ACC112 (cell line): Measurements from ENCODE around the gene TSPAN14.

ENCODE experiments used
- H2AFZ ChIP-seq: fragments of 200-600 bp; sonication (generic); one replicate; pipeline ENCODE4 v1.6.0; 2017; ENCODE audit warnings: antibody characterized with exemption, low read length; ENCODE audit not compliant: unreplicated experiment
- H3K27ac ChIP-seq: fragments of 200-600 bp; sonication (generic); 2 replicates; pipeline ENCODE4 v1.5.1; 2014; ENCODE audit warnings: low read depth, mild to moderate bottlenecking, antibody characterized with exemption, low read length, moderate library complexity
- H3K27me3 ChIP-seq: fragments of 200-600 bp; sonication (generic); 2 replicates; pipeline ENCODE4 v1.6.1; 2014; ENCODE audit warnings: mild to moderate bottlenecking, antibody characterized with exemption, low read length, moderate library complexity, mixed read lengths; ENCODE audit not compliant: insufficient read depth
- H3K36me3 ChIP-seq: fragments of 200-600 bp; sonication (generic); 2 replicates; pipeline ENCODE4 v1.6.1; 2016; ENCODE audit warnings: mild to moderate bottlenecking, antibody characterized with exemption, low read length, moderate library complexity, mixed read lengths; ENCODE audit not compliant: insufficient read depth
- H3K4me1 ChIP-seq: fragments of 200-600 bp; sonication (generic); one replicate; pipeline ENCODE4 v1.6.1; 2016; ENCODE audit warnings: low read length, mixed read lengths; ENCODE audit not compliant: insufficient read depth, unreplicated experiment, control insufficient read depth
- H3K4me3 ChIP-seq: fragments of 200-600 bp; sonication (generic); 2 replicates; pipeline ENCODE4 v1.5.1; 2014; ENCODE audit warnings: mild to moderate bottlenecking, low read depth, low read length
- H3K79me2 ChIP-seq: fragments of 200-600 bp; sonication (generic); one replicate; pipeline ENCODE4 v1.6.0; 2016; ENCODE audit warnings: low read length; ENCODE audit not compliant: control insufficient read depth, unreplicated experiment, insufficient read depth

The TSPAN14 gene

DNA sequence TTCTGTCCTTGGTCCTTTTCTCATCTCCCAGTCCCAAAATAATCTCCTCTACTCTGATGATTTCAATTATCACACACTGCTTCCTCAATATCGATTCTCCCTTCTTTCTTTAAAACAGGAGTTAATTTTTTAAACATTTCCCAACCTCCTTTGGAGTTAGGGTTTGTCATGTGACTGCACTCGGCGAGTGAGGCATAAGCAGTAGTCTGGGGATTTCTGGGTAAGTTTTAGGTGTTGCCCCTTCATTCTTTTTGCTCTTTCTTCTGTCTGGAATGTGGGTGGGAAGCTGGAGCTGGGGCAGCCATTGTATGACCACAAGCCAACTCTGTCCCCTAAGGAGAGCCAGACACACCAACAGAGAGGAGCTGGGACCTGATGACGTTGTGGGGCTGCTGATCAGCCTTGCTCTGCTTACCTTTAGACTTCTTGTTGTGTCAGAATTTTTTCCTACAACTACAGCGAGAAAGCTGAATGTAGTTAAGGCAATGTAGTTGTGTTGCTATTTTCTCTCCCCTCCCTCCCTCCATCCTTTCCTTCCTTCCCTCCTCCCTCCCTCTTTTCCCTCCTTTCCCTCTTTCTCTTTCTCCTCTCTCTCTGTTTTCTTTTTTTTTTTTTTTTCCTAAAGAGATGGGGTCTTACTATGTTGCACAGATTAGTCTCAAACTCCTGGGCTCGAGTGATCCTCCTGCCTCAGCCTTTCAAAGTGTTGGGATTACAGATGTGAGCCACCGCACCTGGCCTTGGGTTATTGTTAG, 6.5 kb upstream of the TSPAN14 start:
- Histone ChIP-seq H3K4me1 (no peaks in the 10 kb centered on the region), H3K4me3 (no peak overlapping the region), H3K27ac (no peak overlapping the region), H3K79me2 (no peaks in the 10 kb centered on the region), H2AFZ (no peak overlapping the region), H3K36me3 (no peaks in the 10 kb centered on the region), H3K27me3 (0 out of 2 replicates have a peak, but pooled peaks cover 4% of the 10 kb centered on the region)

DNA sequence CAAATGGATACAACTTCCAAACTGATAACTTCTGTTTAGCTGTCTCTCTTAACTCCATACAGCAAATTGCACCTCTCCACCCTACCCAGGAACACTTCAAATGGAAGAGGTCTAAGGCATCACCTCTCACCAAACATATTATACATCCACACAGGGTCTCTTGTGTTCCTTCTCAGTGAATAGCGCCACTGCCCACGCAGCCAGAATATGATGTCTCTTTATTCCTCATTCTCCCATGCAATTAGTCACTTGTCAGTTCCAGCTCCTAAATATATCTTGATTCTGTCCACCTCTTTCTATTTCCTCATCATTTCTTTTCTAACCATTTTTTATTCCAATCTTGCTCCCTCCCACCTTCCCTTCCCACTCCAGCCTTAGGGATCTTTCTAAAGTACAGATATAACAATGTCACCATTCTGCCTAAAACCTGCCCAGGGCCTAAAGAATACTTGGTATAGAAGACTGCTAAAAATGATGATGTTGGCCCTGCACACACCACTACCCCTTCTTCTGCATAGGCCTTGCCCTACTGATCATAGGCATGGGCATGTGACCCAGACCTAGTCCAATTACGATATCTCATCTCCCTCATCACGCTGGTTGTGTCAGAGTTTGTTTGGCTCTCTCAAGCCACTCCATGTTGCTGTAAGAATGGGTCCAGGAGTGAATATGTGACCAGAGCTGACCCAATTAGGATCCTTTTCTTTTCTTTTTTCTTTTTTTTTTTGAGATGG, 5.7 kb upstream of the TSPAN14 start:
- Histone ChIP-seq H2AFZ (no peak overlapping the region), H3K79me2 (no peaks in the 10 kb centered on the region), H3K27ac (no peak overlapping the region), H3K4me3 (no peak overlapping the region), H3K27me3 (0 out of 2 replicates have a peak, but pooled peaks cover 4% of the 10 kb centered on the region), H3K4me1 (peaks cover 4% of the 10 kb centered on the region), H3K36me3 (no peaks in the 10 kb centered on the region)

DNA sequence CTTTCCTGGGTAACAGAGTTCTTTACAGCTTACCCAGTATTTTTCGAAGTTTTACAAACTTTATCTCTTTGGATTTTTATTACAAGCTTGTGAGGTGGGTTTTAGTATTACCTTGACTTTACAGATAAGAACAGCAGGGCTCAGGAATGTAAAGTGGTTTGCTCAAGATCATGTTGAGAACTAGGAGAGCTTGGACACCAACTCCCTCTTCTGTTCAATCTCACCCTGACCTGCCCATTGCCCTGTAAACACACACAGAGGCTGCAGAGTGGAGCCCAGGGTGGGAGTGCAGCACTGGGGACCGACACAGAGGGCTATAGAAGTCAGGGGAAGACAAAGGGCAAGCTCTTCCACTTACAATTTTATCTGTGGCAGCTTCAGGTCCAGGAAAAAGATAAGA, 4.6 kb upstream of the TSPAN14 start:
- Histone ChIP-seq H3K4me1 (peaks cover 5% of the 10 kb centered on the region), H3K36me3 (no peaks in the 10 kb centered on the region), H3K4me3 (no peak overlapping the region), H3K79me2 (peaks cover 3% of the 10 kb centered on the region), H2AFZ (no peak overlapping the region), H3K27ac (no peak overlapping the region), H3K27me3 (0 out of 2 replicates have a peak, but pooled peaks cover 4% of the 10 kb centered on the region)

DNA sequence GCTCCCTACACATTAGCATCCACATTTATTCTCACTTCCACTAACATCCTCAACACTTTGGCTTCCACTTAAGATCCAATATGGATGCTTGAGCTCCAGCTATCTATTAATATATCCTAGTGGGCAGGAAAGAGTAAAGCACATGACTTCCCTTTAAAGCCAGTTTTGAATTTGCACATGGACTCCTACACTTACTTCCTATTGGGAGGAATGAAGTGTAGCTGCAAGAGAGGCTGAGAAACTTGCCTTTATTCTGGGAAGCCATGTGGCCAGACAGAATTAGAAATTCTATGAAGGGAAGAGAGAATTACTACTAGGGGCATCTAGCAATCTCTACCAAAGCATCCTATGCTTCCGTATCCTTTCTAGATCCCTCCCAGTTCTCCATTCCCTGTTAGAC, 3.0 kb upstream of the TSPAN14 start:
- peaks cover 19% of the 10 kb centered on the region for H3K79me2 ChIP-seq
- H3K4me1 ChIP-seq: peaks cover 15% of the 10 kb centered on the region
- H3K36me3 ChIP-seq: no peaks in the 10 kb centered on the region
- no peak overlapping the region for H3K4me3 ChIP-seq
- no peak overlapping the region for H2AFZ ChIP-seq
- H3K27me3 ChIP-seq: 0 out of 2 replicates have a peak, but pooled peaks cover 4% of the 10 kb centered on the region
- no peak overlapping the region for H3K27ac ChIP-seq

DNA sequence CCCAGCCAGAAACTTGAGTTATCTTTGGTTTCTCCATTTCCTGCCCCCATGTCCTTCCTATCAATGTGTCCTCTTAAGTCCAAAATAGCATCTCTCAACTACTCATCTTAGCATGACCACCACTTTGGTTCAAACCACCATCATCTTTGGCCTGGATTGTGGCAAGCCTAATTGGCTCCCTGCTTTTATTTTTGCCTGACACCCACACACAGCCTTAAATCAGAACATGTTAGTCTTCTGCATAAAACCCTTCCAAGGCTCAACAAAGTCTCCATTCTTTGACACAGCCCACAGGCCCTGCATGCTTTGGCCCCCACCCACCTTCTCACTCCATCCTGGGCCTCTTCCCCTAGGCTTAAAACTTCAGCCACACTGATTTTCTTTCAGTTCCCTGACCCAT, 2.0 kb upstream of the TSPAN14 start:
- no peak overlapping the region for H3K27ac ChIP-seq
- H3K27me3 ChIP-seq: no peaks in the 10 kb centered on the region

DNA sequence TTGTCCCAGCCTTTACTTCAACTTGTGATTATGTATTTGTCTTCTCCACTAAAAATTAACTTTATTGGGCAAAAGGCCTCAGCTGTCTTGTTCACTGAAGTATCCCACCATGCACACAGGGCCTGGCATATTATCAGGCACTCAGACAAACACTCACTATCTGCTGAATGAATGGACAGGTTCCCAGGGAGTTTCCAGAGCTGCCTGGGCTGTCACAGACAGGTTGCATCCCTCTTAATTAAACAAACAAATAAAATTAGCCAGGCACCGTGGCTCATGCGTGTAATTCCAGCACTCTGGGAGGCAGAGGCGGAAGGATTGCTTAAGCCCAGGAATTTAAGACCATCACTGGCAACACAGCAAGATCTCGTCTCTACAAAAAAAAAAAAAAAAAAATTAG, 1.5 kb upstream of the TSPAN14 start:
- H3K27me3 ChIP-seq: no peaks in the 10 kb centered on the region
- H3K4me1 ChIP-seq: peaks cover 17% of the 10 kb centered on the region
- H3K27ac ChIP-seq: no peak overlapping the region
- no peak overlapping the region for H2AFZ ChIP-seq
- peaks cover 33% of the 10 kb centered on the region for H3K79me2 ChIP-seq
- H3K4me3 ChIP-seq: no peak overlapping the region
- H3K36me3 ChIP-seq: no peaks in the 10 kb centered on the region

More for the DNA sequence above, 2.0 kb upstream of the TSPAN14 start:
- H2AFZ ChIP-seq: no peak overlapping the region
- H3K79me2 ChIP-seq: peaks cover 28% of the 10 kb centered on the region
- H3K4me1 ChIP-seq: peaks cover 17% of the 10 kb centered on the region
- H3K4me3 ChIP-seq: no peak overlapping the region
- no peaks in the 10 kb centered on the region for H3K36me3 ChIP-seq

DNA sequence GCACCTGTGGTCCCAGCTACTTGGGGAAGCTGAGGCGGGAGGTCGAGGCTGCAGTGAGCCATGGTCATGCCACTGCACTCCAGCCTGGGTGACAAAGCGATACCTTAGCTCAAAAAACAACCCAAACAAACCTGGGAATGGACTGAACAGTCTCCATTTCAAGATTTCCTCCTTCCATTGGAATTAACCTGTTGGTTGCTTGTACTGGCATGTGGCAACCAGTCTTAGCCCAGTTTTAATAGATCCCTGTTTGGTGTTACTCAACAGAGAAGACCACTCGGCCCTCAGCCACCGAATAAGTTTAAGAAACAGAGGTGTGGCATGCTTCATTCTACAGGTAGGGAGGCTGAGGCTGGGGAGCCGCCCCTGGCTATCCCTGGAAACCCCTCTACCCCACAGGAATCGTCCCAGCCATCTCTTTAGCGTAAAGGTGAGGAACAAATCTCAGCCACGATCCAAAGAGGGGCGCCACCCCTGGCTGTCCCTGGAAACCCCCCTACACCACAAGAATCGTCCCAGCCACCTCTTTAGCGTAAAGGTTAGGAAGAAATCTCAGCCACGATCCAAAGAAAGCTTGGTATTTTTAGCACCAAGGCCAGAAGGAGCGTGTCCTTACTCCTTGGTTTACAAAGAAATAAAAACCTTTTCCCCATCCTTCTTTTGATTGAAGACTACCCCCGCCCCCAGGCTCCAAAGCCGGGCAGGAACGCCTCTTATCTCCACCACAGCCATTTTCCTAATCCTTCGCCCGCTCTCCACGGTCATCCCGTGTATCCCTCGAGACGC, 861 bp upstream of the TSPAN14 start:
- H3K4me3 ChIP-seq: peak overlapping the region; percentile 80
- H3K36me3 ChIP-seq: no peaks in the 10 kb centered on the region
- H3K79me2 ChIP-seq: peaks cover 39% of the 10 kb centered on the region
- no peaks in the 10 kb centered on the region for H3K27me3 ChIP-seq
- H3K27ac ChIP-seq: no peak overlapping the region; the same call in 1 of the 2 replicates
- peaks cover 20% of the 10 kb centered on the region for H3K4me1 ChIP-seq
- H2AFZ ChIP-seq: peak overlapping the region; percentile 57

DNA sequence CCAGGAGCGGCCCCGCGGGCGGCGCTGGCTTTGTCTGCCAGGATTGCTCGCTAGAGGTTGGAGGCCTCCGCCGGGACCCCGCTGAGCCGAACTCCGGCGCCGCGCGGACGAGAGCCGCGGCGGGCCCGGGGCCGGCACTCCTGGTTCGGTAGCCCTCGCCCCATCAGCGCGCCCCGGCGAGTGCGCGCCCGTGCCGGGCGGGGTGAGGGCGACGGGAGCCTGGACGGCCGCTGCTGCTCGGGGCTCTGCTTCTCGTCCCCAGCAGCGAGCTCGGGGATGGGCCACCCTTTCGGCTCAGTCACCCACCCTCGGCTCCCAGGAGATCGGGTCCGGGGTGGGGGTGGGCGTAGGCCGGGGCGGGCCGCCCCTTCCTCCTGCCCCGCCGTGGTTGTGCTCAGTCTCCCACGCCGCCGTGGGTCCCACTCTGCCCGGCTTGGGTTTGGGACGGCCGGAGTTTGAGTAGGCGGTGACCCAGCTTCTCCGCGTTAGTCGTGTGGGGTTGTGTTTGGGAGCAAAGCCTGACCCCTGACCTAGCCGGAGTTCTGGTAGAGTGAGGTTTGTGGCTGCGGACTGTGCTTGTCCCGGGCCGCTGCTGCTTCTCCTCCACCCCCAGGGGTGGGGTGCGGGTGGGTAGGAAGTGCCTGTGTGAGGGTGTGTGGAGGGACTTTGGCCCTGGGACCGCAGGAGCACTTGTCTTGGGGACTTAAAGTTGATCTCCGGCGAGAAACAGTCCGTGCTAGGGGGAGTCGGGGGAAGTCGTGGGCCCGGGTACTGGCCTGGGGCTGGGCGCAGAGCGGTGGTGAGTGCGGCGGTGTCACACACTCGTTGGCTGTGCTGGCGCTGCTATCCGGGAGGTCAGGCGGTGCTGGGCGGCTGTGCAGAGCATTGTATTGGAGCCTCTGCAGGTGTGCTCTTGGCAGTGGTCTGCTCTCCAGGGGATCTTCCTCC, 677 bp downstream of the TSPAN14 start:
- peak overlapping the region; percentile 97 for H2AFZ ChIP-seq

DNA sequence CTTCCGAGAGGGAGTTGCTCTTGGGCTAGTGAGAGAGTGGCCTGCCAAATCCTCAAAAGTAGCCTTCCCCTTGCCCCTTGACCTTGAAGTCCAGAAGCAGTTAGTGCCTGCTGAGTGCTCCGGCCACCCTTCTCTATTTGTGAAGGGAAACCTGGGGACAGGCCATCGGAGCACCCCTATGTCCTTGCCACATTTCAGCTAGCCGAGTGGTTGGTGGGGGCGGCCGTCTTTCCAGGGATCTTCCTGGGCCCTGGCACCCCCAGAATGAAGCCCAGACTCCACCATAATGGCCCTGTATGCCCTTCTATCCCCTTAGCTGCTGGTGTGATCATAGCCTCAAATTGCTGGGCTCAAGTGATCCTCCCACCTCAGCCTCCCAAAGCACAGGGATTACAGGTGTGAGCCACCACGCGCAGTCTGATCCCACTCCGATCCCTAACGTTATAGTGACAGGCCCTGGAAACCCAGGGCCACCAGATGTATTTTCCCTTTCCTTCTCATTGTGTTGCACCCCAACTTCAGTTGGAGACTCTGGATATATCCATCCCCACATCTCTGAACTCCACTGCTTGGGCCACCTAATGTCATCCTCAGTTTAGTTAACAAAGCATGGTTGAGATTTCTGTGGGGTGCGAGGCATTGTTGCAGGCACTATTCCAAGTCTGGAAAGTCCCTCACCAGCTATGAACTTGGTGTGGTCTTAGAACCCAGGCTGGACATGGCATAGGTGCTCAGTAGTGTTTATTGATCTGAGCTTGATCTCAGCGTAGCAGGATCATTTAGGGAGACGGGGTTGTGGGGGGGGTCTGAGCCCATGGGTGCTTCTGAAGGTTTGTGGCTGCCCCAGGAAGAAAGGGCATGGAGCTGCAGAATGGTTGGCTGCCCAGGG, 1.6 kb downstream of the TSPAN14 start:
- Histone ChIP-seq H3K36me3 (no peaks in the 10 kb centered on the region), H3K27ac (no peak overlapping the region), H3K27me3 (no peaks in the 10 kb centered on the region), H3K4me1 (peaks cover 44% of the 10 kb centered on the region), H2AFZ (no peak overlapping the region), H3K4me3 (peak overlapping the region; percentile 96), H3K79me2 (peaks cover 62% of the 10 kb centered on the region)

More for the DNA sequence above, 677 bp downstream of the TSPAN14 start:
- no peaks in the 10 kb centered on the region for H3K27me3 ChIP-seq
- H3K79me2 ChIP-seq: peaks cover 53% of the 10 kb centered on the region
- H3K4me1 ChIP-seq: peaks cover 35% of the 10 kb centered on the region
- peak overlapping the region; percentile 47; the same call in 1 of the 2 replicates for H3K27ac ChIP-seq
- H3K4me3 ChIP-seq: peak overlapping the region; percentile 96
- H3K36me3 ChIP-seq: no peaks in the 10 kb centered on the region
